ENCODE results near the gene FUBP1. TPM values are rescaled to one million over a fixed set of nuclear protein-coding genes. Genes with fewer than 3 reads are reported as not detected.
"Not testable (repeated sequence)": the region's sequence is repeated elsewhere in the genome, so short reads cannot be mapped to it uniquely, and the experiment has no call there.

Gene FUBP1
- polyA plus RNA-seq (2012; ENCODE audit: missing spikeins) = 161 TPM

- DNase-seq (ENCODE audit: insufficient read length) (peak; percentile 57), FAIRE-seq (peak; percentile 95)
- TF ChIP-seq POLR2AphosphoS5 (IDR thresholded peaks at IDR 0.05; ENCODE audit: low read depth, low read length) (peak; percentile 97), TAF1 (IDR thresholded peaks at IDR 0.05; ENCODE audit: borderline replicate concordance, low read depth, low read length) (peak; percentile 89), POLR2A (IDR thresholded peaks at IDR 0.05; ENCODE audit: low read depth, low read length) (peak; percentile 97)
Measured at GRCh38 chr1:77978969-77979876, at the start of gene FUBP1. TSS of gene FUBP1 (minus strand) at chr1:77979072. CDS start at chr1:77979004, 68 bp downstream.

GRCh38 chr1:78021134-78021533, 42.3 kb upstream of the FUBP1 start:
- FAIRE-seq; DNase-seq (ENCODE audit: insufficient read length): not testable (repeated sequence)

GRCh38 chr1:78019024-78019423, 40.2 kb upstream of the FUBP1 start:
- DNase-seq (ENCODE audit: insufficient read length) (no peak), FAIRE-seq (no peak)
- TF ChIP-seq POLR2AphosphoS5 (IDR thresholded peaks at IDR 0.05; ENCODE audit: low read depth, low read length) (no peak), POLR2A (IDR thresholded peaks at IDR 0.05; ENCODE audit: low read depth, low read length) (no peak), TAF1 (IDR thresholded peaks at IDR 0.05; ENCODE audit: borderline replicate concordance, low read depth, low read length) (no peak)

GRCh38 chr1:78015148-78015547, 36.3 kb upstream of the FUBP1 start:
- FAIRE-seq (no peak), DNase-seq (ENCODE audit: insufficient read length) (no peak)
- TF ChIP-seq POLR2A (IDR thresholded peaks at IDR 0.05; ENCODE audit: low read depth, low read length) (no peak), POLR2AphosphoS5 (IDR thresholded peaks at IDR 0.05; ENCODE audit: low read depth, low read length) (no peak), TAF1 (IDR thresholded peaks at IDR 0.05; ENCODE audit: borderline replicate concordance, low read depth, low read length) (no peak)

GRCh38 chr1:78011050-78011449, 32.2 kb upstream of the FUBP1 start:
- DNase-seq (ENCODE audit: insufficient read length) (no peak), FAIRE-seq (no peak)
- no peak for TF ChIP-seq POLR2A (IDR thresholded peaks at IDR 0.05; ENCODE audit: low read depth, low read length)
- TF ChIP-seq POLR2AphosphoS5 (IDR thresholded peaks at IDR 0.05; ENCODE audit: low read depth, low read length) = no peak
- no peak for TF ChIP-seq TAF1 (IDR thresholded peaks at IDR 0.05; ENCODE audit: borderline replicate concordance, low read depth, low read length)

GRCh38 chr1:78009836-78010235, 31.0 kb upstream of the FUBP1 start:
- DNase-seq (ENCODE audit: insufficient read length) = no peak
- TF ChIP-seq POLR2AphosphoS5 (IDR thresholded peaks at IDR 0.05; ENCODE audit: low read depth, low read length) = no peak
- TF ChIP-seq TAF1 (IDR thresholded peaks at IDR 0.05; ENCODE audit: borderline replicate concordance, low read depth, low read length) = no peak
- no peak for TF ChIP-seq POLR2A (IDR thresholded peaks at IDR 0.05; ENCODE audit: low read depth, low read length)
- no peak for FAIRE-seq

GRCh38 chr1:78009276-78009675, 30.4 kb upstream of the FUBP1 start:
- FAIRE-seq = no peak
- TF ChIP-seq POLR2AphosphoS5 (IDR thresholded peaks at IDR 0.05; ENCODE audit: low read depth, low read length) (no peak), POLR2A (IDR thresholded peaks at IDR 0.05; ENCODE audit: low read depth, low read length) (no peak), TAF1 (IDR thresholded peaks at IDR 0.05; ENCODE audit: borderline replicate concordance, low read depth, low read length) (no peak)

GRCh38 chr1:78007677-78008341, 28.9 kb upstream of the FUBP1 start:
- no peak for TF ChIP-seq POLR2A (IDR thresholded peaks at IDR 0.05; ENCODE audit: low read depth, low read length)
- no peak for TF ChIP-seq TAF1 (IDR thresholded peaks at IDR 0.05; ENCODE audit: borderline replicate concordance, low read depth, low read length)
- no peak for TF ChIP-seq POLR2AphosphoS5 (IDR thresholded peaks at IDR 0.05; ENCODE audit: low read depth, low read length)
- no peak for DNase-seq (ENCODE audit: insufficient read length)
- no peak for FAIRE-seq

More at GRCh38 chr1:78009276-78009675, 30.4 kb upstream of the FUBP1 start:
- no peak for DNase-seq (ENCODE audit: insufficient read length)

- no peak for TF ChIP-seq POLR2AphosphoS5 (IDR thresholded peaks at IDR 0.05; ENCODE audit: low read depth, low read length)
- FAIRE-seq = no peak
- no peak for DNase-seq (ENCODE audit: insufficient read length)
Measured at GRCh38 chr1:78006521-78006920, 27.6 kb upstream of the FUBP1 start.

GRCh38 chr1:78005755-78006154, 26.9 kb upstream of the FUBP1 start:
- no peak for TF ChIP-seq POLR2AphosphoS5 (IDR thresholded peaks at IDR 0.05; ENCODE audit: low read depth, low read length)
- TF ChIP-seq TAF1 (IDR thresholded peaks at IDR 0.05; ENCODE audit: borderline replicate concordance, low read depth, low read length) = no peak
- no peak for TF ChIP-seq POLR2A (IDR thresholded peaks at IDR 0.05; ENCODE audit: low read depth, low read length)
- no peak for DNase-seq (ENCODE audit: insufficient read length)
- no peak for FAIRE-seq

- DNase-seq (ENCODE audit: insufficient read length) (no peak), FAIRE-seq (no peak)
- no peak for TF ChIP-seq POLR2A (IDR thresholded peaks at IDR 0.05; ENCODE audit: low read depth, low read length)
- no peak for TF ChIP-seq POLR2AphosphoS5 (IDR thresholded peaks at IDR 0.05; ENCODE audit: low read depth, low read length)
- no peak for TF ChIP-seq TAF1 (IDR thresholded peaks at IDR 0.05; ENCODE audit: borderline replicate concordance, low read depth, low read length)
Measured at GRCh38 chr1:78005448-78005722, 26.5 kb upstream of the FUBP1 start.
